Gastrocnemius medialis (tissue), 4 donors: ENCODE measurements around the gene DKKL1. TPM values are rescaled to one million over a fixed set of nuclear protein-coding genes. Genes with fewer than 3 reads are reported as not detected.

Source experiments
- ATAC-seq, 2 donors: fragments of 150-250 bp; one replicate each; pipeline ENCODE4 v1.9.1; 2016
- DNase-seq, 2 donors: peaks; one replicate each; pipeline ENCODE4 v3.0.0-alpha.2; 2019
- H3K27ac ChIP-seq, 4 donors: fragments of 200-600 bp; sonication (generic); 1 replicate in 1 of 4; 2 replicates in 3 of 4; pipeline ENCODE4 v1.5.1; 2016 to 2018; ENCODE audit warnings: mild to moderate bottlenecking in 2 of 4, moderate library complexity in 1 of 4
- H3K27me3 ChIP-seq, 3 donors: fragments of 200-600 bp; sonication (generic) in 2 of 3; 1 replicate in 1 of 3; 2 replicates in 2 of 3; pipeline versions ENCODE4 v1.5.1 to v1.6.0; 2016 to 2019; ENCODE audit warnings: mild to moderate bottlenecking in 1 of 3, moderate library complexity in 1 of 3
- H3K36me3 ChIP-seq, 2 donors: fragments of 200-600 bp; sonication (generic) in 1 of 2; one replicate each; pipeline ENCODE4 v1.5.1; 2017 to 2018
- H3K4me1 ChIP-seq, 2 donors: fragments of 200-600 bp; sonication (generic) in 1 of 2; one replicate each; pipeline ENCODE4 v1.5.1; 2016 to 2017; ENCODE audit warnings: mild to moderate bottlenecking in 2 of 2
- H3K4me3 ChIP-seq, 4 donors: fragments of 200-600 bp; sonication (generic) in 3 of 4; 1 replicate in 1 of 4; 2 replicates in 3 of 4; pipeline ENCODE4 v1.5.1; 2016 to 2019; ENCODE audit warnings: mild to moderate bottlenecking in 2 of 4
- H3K9me3 ChIP-seq, 3 donors: fragments of 200-600 bp; sonication (generic) in 2 of 3; 1 replicate in 1 of 3; 2 replicates in 2 of 3; pipeline ENCODE4 v1.5.1; 2016 to 2019
- CTCF ChIP-seq, 5 experiments: fragments of 450-650 bp in 3 of 5; fragments of 200-600 bp in 2 of 5; sonication (generic) in 2 of 5; IDR thresholded peaks in 4 of 5; conservative IDR thresholded peaks in 1 of 5; 1 replicate in 4 of 5; 2 replicates in 1 of 5; pipeline ENCODE4 v1.5.1; 2016 to 2019; ENCODE audit warnings: antibody characterized with exemption in 5 of 5, mild to moderate bottlenecking in 3 of 5, moderate library complexity in 3 of 5
- POLR2A ChIP-seq, 2 donors: fragments of 450-650 bp; IDR thresholded peaks; one replicate each; pipeline ENCODE4 v1.6.1; 2017; ENCODE audit warnings: antibody characterized with exemption in 2 of 2, mild to moderate bottlenecking in 2 of 2, moderate library complexity in 2 of 2
- in situ Hi-C, 4 donors: fragments of 200-750 bp; cut with MboI; loops; one replicate each; pipeline versions ENCODE4 v1.15.0 to v1.8.0; 2017; ENCODE audit warnings: low sequenced_read_pairs in 4 of 4
- intact Hi-C: fragments of 100-400 bp; cut with DNase I; formaldehyde crosslinking; loops from one replicate; pipeline ENCODE4 v1.15.1; 2023; ENCODE audit warnings: low total_unique reads
- total RNA-seq, 4 donors: library from RNA; depleted of rRNA; stranded (reverse); fragments of >200 nt; gene quantifications; one replicate each; pipeline versions ENCODE4 v1.1.0 to v1.2.3, GENCODE V29; 2016

The DKKL1 gene
- total RNA-seq, 4 donors from 2014 or later, result not detected

DNA sequence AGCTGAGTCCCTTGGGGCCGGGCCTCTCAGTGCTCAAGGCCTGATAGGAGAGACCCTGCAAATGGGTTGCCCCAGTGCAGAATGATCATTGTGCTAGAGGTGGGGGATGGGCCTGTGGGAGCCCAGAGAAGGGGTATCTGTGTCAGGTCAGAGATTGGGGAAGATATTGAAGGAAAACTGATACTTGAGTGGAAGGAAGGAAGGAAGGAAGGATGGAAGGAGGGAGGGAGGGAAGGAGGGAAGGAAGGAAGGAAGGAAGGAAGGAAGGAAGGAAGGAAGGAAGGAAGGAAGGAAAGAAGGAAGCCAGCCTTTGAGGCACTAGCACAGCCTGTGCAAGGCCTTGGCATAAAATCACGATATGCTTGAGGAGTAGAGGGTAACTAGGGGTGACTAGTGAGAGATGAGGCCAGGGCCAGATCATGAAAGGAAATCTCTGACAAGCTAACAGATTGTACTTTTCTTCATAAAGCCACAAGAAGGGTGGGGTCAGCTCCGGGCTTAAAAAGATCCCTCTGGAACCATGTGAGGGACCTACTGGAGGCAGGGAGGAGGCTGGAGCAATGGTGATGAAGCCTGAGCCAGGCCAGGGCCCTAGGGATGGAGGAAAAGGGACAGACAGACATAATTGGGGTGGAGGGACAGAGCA, 48.1 kb downstream of the DKKL1 start:
- in situ Hi-C loops, result no loop called here
- intact Hi-C loops, result no loop called here
- no peaks in the 10 kb centered on the region for H3K9me3 ChIP-seq
- H3K4me3 ChIP-seq, result no peak overlapping the region
- DNase-seq (no peak), ATAC-seq (no peak)
- H3K36me3 ChIP-seq, result no peaks in the 10 kb centered on the region
- no peaks in the 10 kb centered on the region for H3K4me1 ChIP-seq
- TF ChIP-seq CTCF (IDR thresholded peaks at IDR 0.05 in 4 of 5, conservative IDR thresholded peaks at IDR 0.05 in 1 of 5), result no peak
- TF ChIP-seq POLR2A (IDR thresholded peaks at IDR 0.05), result no peak
- H3K27ac ChIP-seq, result no peak overlapping the region
- peaks cover 0 to 4% (median under 1%) of the 10 kb centered on the region in 3 donors for H3K27me3 ChIP-seq

- TF ChIP-seq CTCF (IDR thresholded peaks at IDR 0.05 in 4 of 5, conservative IDR thresholded peaks at IDR 0.05 in 1 of 5), result no peak
- no peak for TF ChIP-seq POLR2A (IDR thresholded peaks at IDR 0.05)
- Histone ChIP-seq H3K9me3 (no peaks in the 10 kb centered on the region), H3K4me3 (no peak overlapping the region), H3K4me1 (no peaks in the 10 kb centered on the region), H3K27me3 (peaks cover 7 to 17% (median 9%) of the 10 kb centered on the region in 3 donors), H3K36me3 (no peaks in the 10 kb centered on the region), H3K27ac (no peak overlapping the region)
- no peak for ATAC-seq
- no peak for DNase-seq
- intact Hi-C loops, result no loop called here
- in situ Hi-C loops, result no loop called here
These were observed 49.7 kb downstream of the DKKL1 start for GRCh38 chr19:49413348-49413747.

DNA sequence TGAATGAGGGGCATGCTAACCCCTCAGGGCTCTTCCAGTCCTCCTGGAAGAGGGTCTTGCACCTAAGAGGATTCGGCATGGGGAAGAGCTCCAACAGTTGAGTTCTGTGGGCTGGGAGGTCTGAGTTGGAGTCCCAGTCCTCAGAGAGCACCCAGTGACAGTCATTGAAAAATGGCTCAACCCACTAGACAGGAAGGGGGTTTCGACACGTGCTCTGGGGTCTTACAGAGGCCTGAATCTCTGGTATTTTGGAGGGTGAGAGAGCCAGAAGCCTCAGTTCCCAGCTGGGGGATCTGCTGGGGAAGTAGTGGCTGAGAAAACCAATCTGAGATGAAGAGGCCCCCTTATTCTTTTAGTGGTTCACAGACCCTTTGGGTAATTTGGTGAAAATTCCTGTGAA, 50.6 kb downstream of the DKKL1 start:
- no peak overlapping the region for H3K4me3 ChIP-seq
- H3K4me1 ChIP-seq, result no peaks in the 10 kb centered on the region

GRCh38 chr19:49415102-49415809, 51.6 kb downstream of the DKKL1 start:
- intact Hi-C loops, result no loop called here
- in situ Hi-C loops, result no loop called here
- H3K4me1 ChIP-seq, result no peaks in the 10 kb centered on the region
- TF ChIP-seq CTCF (IDR thresholded peaks at IDR 0.05 in 4 of 5, conservative IDR thresholded peaks at IDR 0.05 in 1 of 5) (no peak), POLR2A (IDR thresholded peaks at IDR 0.05) (no peak)
- no peak for DNase-seq
- H3K27me3 ChIP-seq, result peaks cover 25 to 36% (median 26%) of the 10 kb centered on the region in 3 donors
- no peaks in the 10 kb centered on the region for H3K36me3 ChIP-seq
- no peak overlapping the region for H3K27ac ChIP-seq
- no peaks in the 10 kb centered on the region for H3K9me3 ChIP-seq
- ATAC-seq, result no peak
- H3K4me3 ChIP-seq, result no peak overlapping the region

More for the DNA sequence above, 50.6 kb downstream of the DKKL1 start:
- in situ Hi-C loops (no loop called here), intact Hi-C loops (no loop called here)
- no peak for DNase-seq
- Histone ChIP-seq H3K36me3 (no peaks in the 10 kb centered on the region), H3K9me3 (no peaks in the 10 kb centered on the region), H3K27me3 (peaks cover 16 to 26% (median 18%) of the 10 kb centered on the region in 3 donors), H3K27ac (no peak overlapping the region)
- no peak for ATAC-seq
- TF ChIP-seq CTCF (IDR thresholded peaks at IDR 0.05 in 4 of 5, conservative IDR thresholded peaks at IDR 0.05 in 1 of 5) (no peak), POLR2A (IDR thresholded peaks at IDR 0.05) (no peak)
